ENCODE data around the gene GIGYF2.

DNA sequence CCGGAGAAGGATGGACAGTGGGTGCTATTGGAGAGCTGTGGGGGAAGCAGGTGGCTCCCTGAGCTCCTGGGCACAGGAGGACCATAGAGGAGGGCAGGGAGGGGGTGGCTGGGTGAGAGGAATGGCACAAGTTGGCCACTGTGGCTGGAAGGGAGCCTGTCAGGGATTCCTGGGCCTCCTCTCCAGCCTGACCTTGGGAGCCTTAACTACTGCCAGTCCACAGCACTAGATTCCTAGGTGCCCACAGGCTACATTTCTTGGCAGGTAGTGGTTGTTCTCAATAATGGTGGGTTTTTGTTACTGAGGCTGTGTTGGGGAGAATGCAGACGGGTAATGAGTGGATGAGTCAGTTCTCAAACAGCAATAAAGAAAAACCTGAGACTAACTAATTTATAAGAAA lies 37.8 kb upstream of the GIGYF2 start:
- no peak for TF ChIP-seq HDAC6 (IDR thresholded peaks at IDR 0.05; ENCODE audit: low read depth, low read length)
- TF ChIP-seq, protein P1, sequence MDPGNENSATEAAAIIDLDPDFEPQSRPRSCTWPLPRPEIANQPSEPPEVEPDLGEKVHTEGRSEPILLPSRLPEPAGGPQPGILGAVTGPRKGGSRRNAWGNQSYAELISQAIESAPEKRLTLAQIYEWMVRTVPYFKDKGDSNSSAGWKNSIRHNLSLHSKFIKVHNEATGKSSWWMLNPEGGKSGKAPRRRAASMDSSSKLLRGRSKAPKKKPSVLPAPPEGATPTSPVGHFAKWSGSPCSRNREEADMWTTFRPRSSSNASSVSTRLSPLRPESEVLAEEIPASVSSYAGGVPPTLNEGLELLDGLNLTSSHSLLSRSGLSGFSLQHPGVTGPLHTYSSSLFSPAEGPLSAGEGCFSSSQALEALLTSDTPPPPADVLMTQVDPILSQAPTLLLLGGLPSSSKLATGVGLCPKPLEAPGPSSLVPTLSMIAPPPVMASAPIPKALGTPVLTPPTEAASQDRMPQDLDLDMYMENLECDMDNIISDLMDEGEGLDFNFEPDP (CRISPR knock-in tag; conservative IDR thresholded peaks at IDR 0.05), result no peak
- TF ChIP-seq, protein P2, sequence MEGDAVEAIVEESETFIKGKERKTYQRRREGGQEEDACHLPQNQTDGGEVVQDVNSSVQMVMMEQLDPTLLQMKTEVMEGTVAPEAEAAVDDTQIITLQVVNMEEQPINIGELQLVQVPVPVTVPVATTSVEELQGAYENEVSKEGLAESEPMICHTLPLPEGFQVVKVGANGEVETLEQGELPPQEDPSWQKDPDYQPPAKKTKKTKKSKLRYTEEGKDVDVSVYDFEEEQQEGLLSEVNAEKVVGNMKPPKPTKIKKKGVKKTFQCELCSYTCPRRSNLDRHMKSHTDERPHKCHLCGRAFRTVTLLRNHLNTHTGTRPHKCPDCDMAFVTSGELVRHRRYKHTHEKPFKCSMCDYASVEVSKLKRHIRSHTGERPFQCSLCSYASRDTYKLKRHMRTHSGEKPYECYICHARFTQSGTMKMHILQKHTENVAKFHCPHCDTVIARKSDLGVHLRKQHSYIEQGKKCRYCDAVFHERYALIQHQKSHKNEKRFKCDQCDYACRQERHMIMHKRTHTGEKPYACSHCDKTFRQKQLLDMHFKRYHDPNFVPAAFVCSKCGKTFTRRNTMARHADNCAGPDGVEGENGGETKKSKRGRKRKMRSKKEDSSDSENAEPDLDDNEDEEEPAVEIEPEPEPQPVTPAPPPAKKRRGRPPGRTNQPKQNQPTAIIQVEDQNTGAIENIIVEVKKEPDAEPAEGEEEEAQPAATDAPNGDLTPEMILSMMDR (CRISPR knock-in tag; IDR thresholded peaks at IDR 0.05), result no peak
